ENCODE measurements around the gene UBL3.

- TF ChIP-seq POLR2A (IDR thresholded peaks at IDR 0.05; ENCODE audit: low read depth, low read length) (no peak), TAF1 (IDR thresholded peaks at IDR 0.05; ENCODE audit: low read depth, low read length) (no peak), POLR2AphosphoS5 (IDR thresholded peaks at IDR 0.05; ENCODE audit: low read depth, low read length) (no peak), POU2F2 (IDR thresholded peaks at IDR 0.05; ENCODE audit: low read depth, low read length) (no peak)
These were observed 47.8 kb downstream of the UBL3 start for GRCh38 chr13:29802621-29803020.

All from GM12891 (cell line).